Esophagus muscularis mucosa (tissue), 4 donors: ENCODE measurements around the gene MS4A15. TPM values are rescaled to one million over a fixed set of nuclear protein-coding genes. Genes with fewer than 3 reads are reported as not detected.

Source experiments
- DNase-seq: peaks from one replicate; pipeline ENCODE4 v3.0.0-alpha.2; 2017; ENCODE audit errors: extremely low spot score
- H3K27ac ChIP-seq, 4 donors: fragments of 200-600 bp; sonication (generic); replicated peaks in 1 of 4; 1 replicate in 3 of 4; 2 replicates in 1 of 4; pipeline ENCODE4 v1.5.1; 2016 to 2019; ENCODE audit warnings: mild to moderate bottlenecking in 1 of 4
- H3K27me3 ChIP-seq, 4 donors: fragments of 200-600 bp; sonication (generic); one replicate each; pipeline versions ENCODE4 v1.5.1 to v1.6.0; 2016 to 2019
- H3K36me3 ChIP-seq, 4 donors: fragments of 200-600 bp; sonication (generic); one replicate each; pipeline ENCODE4 v1.5.1; 2016 to 2019
- H3K4me1 ChIP-seq, 4 donors: fragments of 200-600 bp; sonication (generic); one replicate each; pipeline ENCODE4 v1.5.1; 2016 to 2019
- H3K4me3 ChIP-seq, 4 donors: fragments of 200-600 bp; sonication (generic); 1 replicate in 2 of 4; 2 replicates in 2 of 4; pipeline ENCODE4 v1.5.1; 2016 to 2019; ENCODE audit warnings: mild to moderate bottlenecking in 4 of 4, moderate library complexity in 1 of 4
- H3K9me3 ChIP-seq, 4 donors: fragments of 200-600 bp; sonication (generic); 1 replicate in 3 of 4; 2 replicates in 1 of 4; pipeline ENCODE4 v1.5.1; 2016 to 2019
- EP300 ChIP-seq: sonication (generic); formaldehyde crosslinking; IDR thresholded peaks from one replicate; pipeline ENCODE4 v1.6.1; 2017; ENCODE audit warnings: antibody characterized with exemption
- POLR2A ChIP-seq: fragments of 450-650 bp; IDR thresholded peaks from one replicate; pipeline ENCODE4 v1.6.1; 2017; ENCODE audit warnings: antibody characterized with exemption, moderate library complexity, mild to moderate bottlenecking, low read depth
- POLR2AphosphoS5 ChIP-seq, 2 donors: sonication (generic); formaldehyde crosslinking; IDR thresholded peaks; one replicate each; pipeline ENCODE4 v1.6.1; 2017; ENCODE audit warnings: antibody characterized with exemption in 2 of 2
- WGBS: methylation state at CpG from one replicate; pipeline ENCODE4 v1.1.5; 2018; 5-methylcytosine and 5-hydroxymethylcytosine counted together
- intact Hi-C: fragments of 100-400 bp; cut with DNase I; formaldehyde crosslinking; loops from one replicate; pipeline ENCODE4 v1.15.1; 2023
- total RNA-seq, 4 donors: library from RNA; depleted of rRNA; stranded (reverse); fragments of >200 nt; gene quantifications; one replicate each; pipeline versions ENCODE4 v1.1.0 to v1.2.1, GENCODE V29; 2016
- TF ChIP-seq, protein P1 (sequence below), 3 experiments: fragments of 200-600 bp in 2 of 3; fragments of 450-650 bp in 1 of 3; sonication (generic) in 2 of 3; IDR thresholded peaks; one replicate each; pipeline ENCODE4 v1.5.1; 2017 to 2019; ENCODE audit warnings: antibody characterized with exemption in 3 of 3, mild to moderate bottlenecking in 2 of 3, moderate library complexity in 1 of 3

Gene MS4A15
- total RNA-seq, 4 donors from 2014 or later: 0.40 to 0.52 TPM; not detected in 2

DNA sequence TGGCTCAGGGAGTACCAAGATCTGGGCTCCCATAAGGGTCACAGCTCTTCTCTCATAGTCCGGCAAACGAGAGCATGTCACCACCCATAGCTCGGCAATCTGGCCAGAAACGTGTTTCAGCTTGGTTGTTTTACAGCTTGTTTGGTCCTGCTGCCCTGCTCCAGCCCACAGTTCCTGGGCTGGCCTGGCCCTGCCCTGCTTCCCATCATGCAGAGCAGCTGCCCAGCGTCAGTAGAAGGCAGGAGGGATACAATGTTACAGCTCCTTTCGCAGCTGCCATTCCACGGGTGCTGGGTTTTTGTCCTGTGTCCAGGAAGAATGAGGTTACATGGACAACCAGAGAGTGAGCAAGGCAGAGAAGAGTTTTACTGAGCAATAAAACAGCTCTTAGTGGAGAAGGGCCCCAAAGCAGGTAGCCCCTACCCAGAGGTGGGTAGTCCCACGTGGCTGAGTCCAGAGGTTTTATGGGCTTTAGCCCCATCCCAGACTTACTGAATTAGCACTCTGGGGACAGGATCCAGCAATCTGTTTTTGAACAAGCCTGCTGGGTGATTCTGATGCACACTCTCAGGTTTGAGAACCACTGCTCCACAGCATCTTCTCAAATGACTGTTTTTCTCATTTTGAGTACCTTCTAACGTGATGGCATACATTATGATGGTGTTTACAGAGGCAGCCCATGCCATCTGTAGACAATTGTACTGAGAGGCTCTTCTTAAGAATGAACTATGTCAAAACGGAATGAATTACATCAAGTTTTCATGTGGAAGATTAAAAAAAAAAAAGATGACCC lies 37.9 kb upstream of the MS4A15 start:
- Histone ChIP-seq H3K4me3 (no peak overlapping the region), H3K27ac (no peak overlapping the region), H3K9me3 (peaks cover 0 to 13% (median 0%) of the 10 kb centered on the region in 4 donors), H3K36me3 (no peaks in the 10 kb centered on the region), H3K27me3 (peaks cover 0 to 17% (median 0%) of the 10 kb centered on the region in 4 donors), H3K4me1 (no peaks in the 10 kb centered on the region)
- TF ChIP-seq, protein P1, sequence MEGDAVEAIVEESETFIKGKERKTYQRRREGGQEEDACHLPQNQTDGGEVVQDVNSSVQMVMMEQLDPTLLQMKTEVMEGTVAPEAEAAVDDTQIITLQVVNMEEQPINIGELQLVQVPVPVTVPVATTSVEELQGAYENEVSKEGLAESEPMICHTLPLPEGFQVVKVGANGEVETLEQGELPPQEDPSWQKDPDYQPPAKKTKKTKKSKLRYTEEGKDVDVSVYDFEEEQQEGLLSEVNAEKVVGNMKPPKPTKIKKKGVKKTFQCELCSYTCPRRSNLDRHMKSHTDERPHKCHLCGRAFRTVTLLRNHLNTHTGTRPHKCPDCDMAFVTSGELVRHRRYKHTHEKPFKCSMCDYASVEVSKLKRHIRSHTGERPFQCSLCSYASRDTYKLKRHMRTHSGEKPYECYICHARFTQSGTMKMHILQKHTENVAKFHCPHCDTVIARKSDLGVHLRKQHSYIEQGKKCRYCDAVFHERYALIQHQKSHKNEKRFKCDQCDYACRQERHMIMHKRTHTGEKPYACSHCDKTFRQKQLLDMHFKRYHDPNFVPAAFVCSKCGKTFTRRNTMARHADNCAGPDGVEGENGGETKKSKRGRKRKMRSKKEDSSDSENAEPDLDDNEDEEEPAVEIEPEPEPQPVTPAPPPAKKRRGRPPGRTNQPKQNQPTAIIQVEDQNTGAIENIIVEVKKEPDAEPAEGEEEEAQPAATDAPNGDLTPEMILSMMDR (IDR thresholded peaks at IDR 0.05): no peak
- TF ChIP-seq POLR2AphosphoS5 (IDR thresholded peaks at IDR 0.05) (no peak), EP300 (no peak), POLR2A (no peak)
- DNase-seq: no peak
- intact Hi-C loops: no loop called here
- 86% methylated on average over 5 of the region's 10 CpGs for WGBS

DNA sequence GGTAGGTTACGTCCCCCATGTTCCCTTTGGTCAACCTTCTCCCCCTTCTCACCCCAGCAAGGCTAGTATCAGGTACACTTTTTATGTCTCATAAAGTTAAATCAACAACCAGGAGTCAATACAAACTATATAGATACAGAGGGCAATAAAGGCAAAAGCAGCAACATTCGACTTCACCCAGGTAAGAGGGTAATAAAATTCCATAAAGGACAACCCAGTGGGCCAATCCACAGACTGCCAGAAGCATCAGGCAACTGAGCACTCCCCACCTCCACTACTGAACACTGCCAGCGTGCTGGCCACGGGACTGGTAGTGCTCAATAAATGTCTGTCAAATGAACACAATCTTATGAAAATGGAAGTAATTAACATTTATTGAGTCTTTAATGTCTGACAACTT lies 37.3 kb upstream of the MS4A15 start:
- 88% methylated on average over 4 of the region's 4 CpGs for WGBS
- H3K4me1 ChIP-seq: no peaks in the 10 kb centered on the region
- intact Hi-C loops: no loop called here
- TF ChIP-seq, protein P1 (IDR thresholded peaks at IDR 0.05): no peak
- no peak for TF ChIP-seq POLR2AphosphoS5 (IDR thresholded peaks at IDR 0.05)
- TF ChIP-seq EP300: no peak
- TF ChIP-seq POLR2A: no peak
- no peaks in the 10 kb centered on the region for H3K36me3 ChIP-seq
- H3K4me3 ChIP-seq: no peak overlapping the region
- peaks cover 0 to 17% (median 0%) of the 10 kb centered on the region in 4 donors for H3K27me3 ChIP-seq
- DNase-seq: no peak
- peaks cover 0 to 13% (median 0%) of the 10 kb centered on the region in 4 donors for H3K9me3 ChIP-seq
- H3K27ac ChIP-seq: no peak overlapping the region

DNA sequence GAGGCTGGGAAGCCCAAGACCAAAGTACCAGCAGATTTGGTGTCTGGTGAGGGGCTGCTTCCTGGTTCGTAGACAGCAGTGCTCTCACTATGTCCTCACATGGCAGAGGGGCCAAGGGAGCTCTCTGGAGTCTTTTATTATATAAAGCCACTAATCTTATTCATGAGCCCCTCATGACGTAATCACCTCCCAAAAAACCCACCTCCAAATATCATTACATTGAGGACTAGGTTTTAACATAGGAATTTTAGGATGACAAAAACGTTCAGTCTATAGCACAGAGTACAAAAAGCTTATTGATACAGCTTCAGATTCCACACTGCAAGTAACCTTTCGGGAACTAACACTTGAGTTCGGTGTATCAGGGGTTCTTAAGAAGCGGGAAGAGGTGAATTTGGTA lies 36.2 kb upstream of the MS4A15 start:
- WGBS: 81% methylated on average over 6 of the region's 6 CpGs
- intact Hi-C loops: no loop called here
- Histone ChIP-seq H3K4me3 (no peak overlapping the region), H3K36me3 (no peaks in the 10 kb centered on the region), H3K27me3 (peaks cover 0 to 12% (median 0%) of the 10 kb centered on the region in 4 donors), H3K27ac (no peak overlapping the region), H3K4me1 (no peaks in the 10 kb centered on the region), H3K9me3 (peaks cover 0 to 13% (median 0%) of the 10 kb centered on the region in 4 donors)
- TF ChIP-seq POLR2AphosphoS5 (IDR thresholded peaks at IDR 0.05) (no peak), EP300 (no peak), POLR2A (no peak)
- TF ChIP-seq, protein P1 (IDR thresholded peaks at IDR 0.05): no peak
- no peak for DNase-seq

DNA sequence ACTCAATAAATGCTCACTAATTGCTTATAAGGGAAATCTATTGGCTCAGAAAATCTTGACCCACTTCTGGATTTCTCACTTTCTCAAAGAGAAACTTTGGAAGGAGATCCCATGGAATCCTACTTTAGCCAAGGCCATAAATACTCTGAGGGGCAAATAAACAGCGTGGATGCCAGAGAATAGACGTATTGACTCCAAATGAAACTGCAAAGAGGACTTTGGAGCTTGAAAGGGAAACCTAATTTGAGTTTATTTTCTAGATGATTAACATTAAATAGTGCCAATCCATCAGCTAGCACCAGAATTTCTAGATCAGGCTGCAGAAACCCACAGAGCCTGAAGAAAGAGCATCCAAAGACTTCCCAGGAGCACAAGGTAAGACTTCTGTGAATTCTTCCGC lies 32.2 kb upstream of the MS4A15 start, which contains the start of gene MS4A18:
TSS of gene MS4A18 (plus strand) at position 301 of the 400 bp plus-strand sequence.
- no peaks in the 10 kb centered on the region for H3K36me3 ChIP-seq
- H3K4me1 ChIP-seq: no peaks in the 10 kb centered on the region
- DNase-seq: no peak
- H3K9me3 ChIP-seq: no peaks in the 10 kb centered on the region
- H3K4me3 ChIP-seq: no peak within 1 kb of the TSS
- no peak within 1 kb of the TSS for H3K27ac ChIP-seq
- 93% methylated on average over 3 of the region's 3 CpGs for WGBS
- no peak for TF ChIP-seq POLR2A
- no peak for TF ChIP-seq POLR2AphosphoS5 (IDR thresholded peaks at IDR 0.05)
- no peak for TF ChIP-seq EP300
- TF ChIP-seq, protein P1 (IDR thresholded peaks at IDR 0.05): no peak
- H3K27me3 ChIP-seq: no peaks in the 10 kb centered on the region
- intact Hi-C loops: no loop called here
